Mesothelial cell of epicardium (in vitro differentiated cells): ENCODE results near the gene ITGBL1. TPM values are rescaled to one million over a fixed set of nuclear protein-coding genes. Genes with fewer than 3 reads are reported as not detected.

Experiments
- DNase-seq, 2 experiments: peaks; one replicate each; pipeline ENCODE4 v3.0.0; 2021; ENCODE audit warnings: low spot score in 2 of 2; ENCODE audit not compliant: unreplicated experiment in 2 of 2
- H3K27ac Mint-ChIP-seq: 2 replicates; pipeline ENCODE4 v1.8.0; 2021; ENCODE audit warnings: mixed read lengths
- H3K27me3 Mint-ChIP-seq: 2 replicates; pipeline ENCODE4 v1.8.0; 2021; ENCODE audit warnings: low read depth, mixed read lengths
- H3K36me3 Mint-ChIP-seq: 2 replicates; pipeline ENCODE4 v1.8.0; 2021; ENCODE audit warnings: mixed read lengths
- H3K4me1 Mint-ChIP-seq: 2 replicates; pipeline ENCODE4 v1.8.0; 2021; ENCODE audit warnings: mixed read lengths
- H3K4me3 Mint-ChIP-seq: 2 replicates; pipeline ENCODE4 v1.8.0; 2021; ENCODE audit warnings: mild to moderate bottlenecking, moderate library complexity, mixed read lengths
- H3K9me3 Mint-ChIP-seq: 2 replicates; pipeline ENCODE4 v1.8.0; 2021; ENCODE audit warnings: mixed read lengths
- CTCF ChIP-seq: fragments of 200-600 bp; sonication (generic); IDR thresholded peaks from one replicate; pipeline ENCODE4 v1.5.0; 2021; ENCODE audit warnings: antibody characterized with exemption; ENCODE audit not compliant: unreplicated experiment
- total RNA-seq: library from RNA; stranded (reverse); gene quantifications from 3 replicates; pipeline ENCODE4 v1.2.1, GENCODE V29; 2021

The ITGBL1 gene
- total RNA-seq, 1 donor from 2014 or later = 0.07 TPM

DNA sequence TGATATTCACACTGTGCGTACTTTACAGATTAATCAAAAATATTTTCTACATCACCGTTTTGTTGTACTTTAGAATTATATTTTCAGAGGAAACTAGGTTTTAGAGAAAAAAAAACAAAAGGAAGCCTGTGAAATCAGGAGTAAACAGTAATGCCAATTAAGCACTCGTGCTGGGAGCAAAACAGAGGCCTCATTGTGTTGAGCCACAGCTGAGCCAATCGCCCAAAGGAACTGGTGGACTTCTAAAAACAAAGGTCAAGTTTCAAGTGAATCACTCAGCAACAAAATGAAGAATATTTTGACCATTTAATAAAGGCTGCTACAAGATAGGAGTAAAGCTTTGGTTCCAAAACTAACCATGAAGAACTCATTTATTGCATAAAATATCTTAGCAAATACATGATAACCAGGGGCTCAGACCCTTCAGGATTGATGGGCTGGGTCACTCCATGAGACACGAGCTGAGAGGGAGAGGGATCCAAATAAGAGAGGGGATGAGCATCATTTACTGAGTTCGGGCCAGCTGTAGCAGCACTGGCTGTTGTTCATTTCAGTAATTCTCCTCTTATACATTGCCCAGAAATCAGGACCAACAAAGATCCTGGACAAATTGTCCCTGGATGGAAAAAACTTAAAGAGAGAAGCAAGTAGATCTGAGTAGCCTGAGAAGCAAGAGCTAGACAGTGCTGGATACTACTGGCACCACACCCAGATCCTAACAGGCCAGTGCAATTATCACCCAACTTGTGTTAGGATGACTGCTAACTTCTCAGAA, 27.9 kb upstream of the ITGBL1 start:
- peaks cover 12% of the 10 kb centered on the region for H3K27me3 Mint-ChIP-seq
- no peak overlapping the region for H3K27ac Mint-ChIP-seq
- DNase-seq = no peak
- H3K4me3 Mint-ChIP-seq = no peak overlapping the region
- no peaks in the 10 kb centered on the region for H3K36me3 Mint-ChIP-seq
- no peak for TF ChIP-seq CTCF
- peaks cover 5% of the 10 kb centered on the region for H3K9me3 Mint-ChIP-seq
- H3K4me1 Mint-ChIP-seq = no peaks in the 10 kb centered on the region

- no peak overlapping the region for H3K27ac Mint-ChIP-seq
- no peak overlapping the region for H3K4me3 Mint-ChIP-seq
- H3K27me3 Mint-ChIP-seq = peaks cover 12% of the 10 kb centered on the region
- H3K36me3 Mint-ChIP-seq = no peaks in the 10 kb centered on the region
- no peaks in the 10 kb centered on the region for H3K4me1 Mint-ChIP-seq
- no peak for TF ChIP-seq CTCF
- DNase-seq = no peak
- peaks cover 5% of the 10 kb centered on the region for H3K9me3 Mint-ChIP-seq
Measured at GRCh38 chr13:101425156-101425471, 27.4 kb upstream of the ITGBL1 start.

DNA sequence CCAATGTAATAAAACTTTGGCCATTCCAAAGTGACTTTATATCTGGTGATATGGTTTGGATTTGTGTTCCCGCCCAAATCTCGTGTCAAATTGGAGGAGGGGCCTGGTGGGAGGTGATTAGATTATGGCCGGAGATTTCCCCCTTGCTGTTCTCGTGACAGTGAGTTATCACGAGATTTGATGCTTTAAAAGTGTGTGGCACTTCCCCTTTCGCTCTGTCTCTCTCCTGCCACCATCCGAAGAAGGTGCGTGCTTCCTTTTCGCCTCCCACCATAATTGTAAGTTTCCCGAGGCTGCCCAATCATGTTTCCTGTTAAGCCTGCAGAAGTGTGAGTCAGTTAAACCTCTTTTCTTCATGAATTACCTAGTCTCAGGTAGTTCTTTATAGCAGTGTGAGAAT, 26.9 kb upstream of the ITGBL1 start:
- H3K4me3 Mint-ChIP-seq = no peak overlapping the region
- no peak overlapping the region for H3K27ac Mint-ChIP-seq
- no peaks in the 10 kb centered on the region for H3K36me3 Mint-ChIP-seq
- no peak for DNase-seq
- TF ChIP-seq CTCF = no peak
- peaks cover 5% of the 10 kb centered on the region for H3K9me3 Mint-ChIP-seq
- peaks cover 12% of the 10 kb centered on the region for H3K27me3 Mint-ChIP-seq
- H3K4me1 Mint-ChIP-seq = no peaks in the 10 kb centered on the region

- no peak for TF ChIP-seq CTCF
- H3K27ac Mint-ChIP-seq = no peak overlapping the region
Measured at GRCh38 chr13:101429733-101430132, 22.7 kb upstream of the ITGBL1 start.

GRCh38 chr13:101433895-101434294, 18.6 kb upstream of the ITGBL1 start:
- H3K4me1 Mint-ChIP-seq = no peaks in the 10 kb centered on the region
- no peak for TF ChIP-seq CTCF
- no peak overlapping the region for H3K4me3 Mint-ChIP-seq
- no peak overlapping the region for H3K27ac Mint-ChIP-seq
- DNase-seq = no peak
- H3K27me3 Mint-ChIP-seq = peaks cover 11% of the 10 kb centered on the region
- H3K9me3 Mint-ChIP-seq = no peaks in the 10 kb centered on the region
- H3K36me3 Mint-ChIP-seq = no peaks in the 10 kb centered on the region

More at GRCh38 chr13:101429733-101430132, 22.7 kb upstream of the ITGBL1 start:
- Mint-ChIP-seq H3K9me3 (no peaks in the 10 kb centered on the region), H3K36me3 (no peaks in the 10 kb centered on the region), H3K4me1 (no peaks in the 10 kb centered on the region), H3K27me3 (peaks cover 7% of the 10 kb centered on the region), H3K4me3 (no peak overlapping the region)
- no peak for DNase-seq
